HCT116 (cell line): ENCODE data around the gene NFS1. TPM values are rescaled to one million over a fixed set of nuclear protein-coding genes. Genes with fewer than 3 reads are reported as not detected.

Experiments
- ATAC-seq: fragments of 200-7000 bp; cut with Tn5 transposase; 2 replicates; pipeline ENCODE4 v1.9.1; 2020; ENCODE audit warnings: mild to moderate bottlenecking, moderate library complexity
- BruUV-seq: library from RNA; stranded (reverse); fragments of 400-500 nt; replicated peaks from 2 replicates; lab custom pipeline; 2021; lab: Mats Ljungman, UMichigan
- CTCF ChIA-PET: fragments of 300-600 bp; sonication (Branson Sonifier 250); formaldehyde crosslinking; loops from one replicate; lab custom pipeline; 2021; ENCODE audit warnings: antibody characterized with exemption; lab: Charles Lee
- POLR2A ChIA-PET: fragments of 300-600, 350-600 bp; sonication (Branson Sonifier 250); formaldehyde crosslinking; loops from one replicate; lab custom pipeline; 2021; ENCODE audit warnings: antibody characterized with exemption; lab: Charles Lee
- RAD21 ChIA-PET, 2 experiments: fragments of 300-600 bp; sonication (Branson Sonifier 250); formaldehyde crosslinking; loops; one replicate each; lab custom pipeline; 2023; ENCODE audit warnings: low total read pairs in 2 of 2; ENCODE audit not compliant: uncharacterized antibody in 2 of 2, unreplicated experiment in 2 of 2, low non-redundant PET in 1 of 2; lab: Charles Lee
- DNase-seq: peaks from one replicate; pipeline ENCODE4 v3.0.0-alpha.2; 2010; ENCODE audit warnings: low read depth, low spot score
- H2AFZ ChIP-seq: fragments of 200-600 bp; shearing (Covaris generic), sonication (generic); 2 replicates; pipeline ENCODE4 v1.6.1; 2017; ENCODE audit warnings: low read depth, mixed run types, mixed read lengths, antibody characterized with exemption, low read length; ENCODE audit not compliant: poor library complexity, severe bottlenecking
- H3K27ac ChIP-seq: 2 replicates; pipeline ENCODE4 v1.5.1; 2012; ENCODE audit warnings: low read depth, low read length
- H3K27me3 ChIP-seq: fragments of 200-600 bp; sonication (generic); 2 replicates; pipeline ENCODE4 v1.6.1; 2016; ENCODE audit warnings: mixed run types, low read length, mixed read lengths; ENCODE audit not compliant: insufficient read depth
- H3K36me3 ChIP-seq, 2 experiments: fragments of 200-500 bp in 1 of 2; fragments of 200-600 bp in 1 of 2; sonication (Bioruptor generic) in 1 of 2; sonication (generic) in 1 of 2; 2 replicates each; pipeline versions ENCODE4 v1.5.1 to v1.6.1; 2014 to 2016; ENCODE audit warnings: low read length in 2 of 2, inconsistent platforms in 1 of 2, mixed read lengths in 1 of 2, mixed run types in 1 of 2; ENCODE audit not compliant: insufficient read depth in 2 of 2, control insufficient read depth in 1 of 2
- H3K4me1 ChIP-seq, 2 experiments: fragments of 200-600 bp in 1 of 2; sonication (generic) in 1 of 2; 2 replicates each; pipeline versions ENCODE4 v1.5.1 to v1.6.1; 2012 to 2017; ENCODE audit warnings: low read length in 2 of 2, inconsistent platforms in 1 of 2, mild to moderate bottlenecking in 1 of 2, mixed read lengths in 1 of 2, mixed run types in 1 of 2, moderate library complexity in 1 of 2; ENCODE audit not compliant: insufficient read depth in 2 of 2, control insufficient read depth in 1 of 2
- H3K4me2 ChIP-seq: fragments of 200-600 bp; sonication (generic); 2 replicates; pipeline ENCODE4 v1.6.1; 2017; ENCODE audit warnings: mixed run types, low read length, mixed read lengths
- H3K4me3 ChIP-seq, 2 experiments: fragments of 200-600 bp in 1 of 2; sonication (generic) in 1 of 2; replicated peaks in 1 of 2; 2 replicates each; pipeline ENCODE4 v1.5.1; 2011 to 2016; ENCODE audit warnings: low read length in 2 of 2, control low read depth in 1 of 2, low read depth in 1 of 2, mild to moderate bottlenecking in 1 of 2, mixed read lengths in 1 of 2, mixed run types in 1 of 2
- H3K79me2 ChIP-seq: fragments of 200-600 bp; sonication (generic); 2 replicates; pipeline ENCODE4 v1.6.1; 2017; ENCODE audit warnings: mild to moderate bottlenecking, mixed run types, low read length, moderate library complexity, mixed read lengths; ENCODE audit not compliant: insufficient read depth
- H3K9ac ChIP-seq: fragments of 200-600 bp; sonication (generic); 2 replicates; pipeline ENCODE4 v1.6.1; 2016; ENCODE audit warnings: low read length, mixed read lengths
- H3K9me2 ChIP-seq: fragments of 200-600 bp; sonication (generic), shearing (Covaris generic); 2 replicates; pipeline ENCODE4 v1.6.1; 2017; ENCODE audit warnings: mixed run types, mild to moderate bottlenecking, moderate library complexity; ENCODE audit not compliant: insufficient read depth
- H3K9me3 ChIP-seq, 2 experiments: fragments of 200-500 bp in 1 of 2; fragments of 200-600 bp in 1 of 2; sonication (Bioruptor generic) in 1 of 2; sonication (generic) in 1 of 2; 2 replicates each; pipeline ENCODE4 v1.6.1; 2014 to 2017; ENCODE audit warnings: low read length in 2 of 2, mixed read lengths in 2 of 2, inconsistent platforms in 1 of 2, low read depth in 1 of 2, mild to moderate bottlenecking in 1 of 2, mixed run types in 1 of 2, moderate library complexity in 1 of 2; ENCODE audit not compliant: control insufficient read depth in 1 of 2, insufficient read depth in 1 of 2
- H4K20me1 ChIP-seq: fragments of 200-600 bp; sonication (generic), shearing (Covaris generic); 2 replicates; pipeline ENCODE4 v1.6.1; 2017; ENCODE audit warnings: mixed run types, mild to moderate bottlenecking, moderate library complexity; ENCODE audit not compliant: insufficient read depth
- CBX3 ChIP-seq: IDR thresholded peaks from 2 replicates; pipeline ENCODE4 v1.6.1; 2012; ENCODE audit warnings: low read depth
- CEBPB ChIP-seq: IDR thresholded peaks from 2 replicates; pipeline ENCODE4 v1.6.1; 2012; ENCODE audit warnings: low read depth
- CTCF ChIP-seq, 3 experiments: fragments of 200-600 bp in 1 of 3; sonication (generic) in 1 of 3; IDR thresholded peaks in 2 of 3; conservative IDR thresholded peaks in 1 of 3; 2 replicates each; pipeline ENCODE4 v1.5.1; 2012 to 2017; ENCODE audit warnings: low read depth in 2 of 3, low read length in 2 of 3, antibody characterized with exemption in 1 of 3, borderline replicate concordance in 1 of 3, control low read depth in 1 of 3, mild to moderate bottlenecking in 1 of 3, mixed read lengths in 1 of 3, mixed run types in 1 of 3, moderate library complexity in 1 of 3; ENCODE audit not compliant: insufficient read depth in 1 of 3
- ELF1 ChIP-seq: IDR thresholded peaks from 2 replicates; pipeline ENCODE4 v1.6.1; 2012; ENCODE audit warnings: low read depth, borderline replicate concordance
- EZH2 ChIP-seq: fragments of 200-600 bp; sonication (generic); IDR thresholded peaks from 2 replicates; pipeline ENCODE4 v1.6.1; 2017; ENCODE audit warnings: antibody characterized with exemption, mixed run types
- EZH2phosphoT487 ChIP-seq: fragments of 200-600 bp; IDR thresholded peaks from 2 replicates; pipeline ENCODE4 v1.6.1; 2018; ENCODE audit warnings: antibody characterized with exemption, borderline replicate concordance
- FOSL1 ChIP-seq: IDR thresholded peaks from 2 replicates; pipeline ENCODE4 v1.6.1; 2012; ENCODE audit warnings: low read depth
- POLR2AphosphoS5 ChIP-seq: IDR thresholded peaks from 2 replicates; pipeline ENCODE4 v1.6.1; 2011; ENCODE audit warnings: mild to moderate bottlenecking, low read depth, low read length, moderate library complexity
- RAD21 ChIP-seq: IDR thresholded peaks from 2 replicates; pipeline ENCODE4 v1.6.1; 2012; ENCODE audit warnings: low read depth, mild to moderate bottlenecking
- REST ChIP-seq: IDR thresholded peaks from 2 replicates; pipeline ENCODE4 v1.6.1; 2012; ENCODE audit warnings: low read depth
- SIN3A ChIP-seq: IDR thresholded peaks from 2 replicates; pipeline ENCODE4 v1.6.1; 2012; ENCODE audit warnings: low read depth
- SP1 ChIP-seq: IDR thresholded peaks from 2 replicates; pipeline ENCODE4 v1.6.1; 2012; ENCODE audit warnings: low read depth
- SRF ChIP-seq: IDR thresholded peaks from 2 replicates; pipeline ENCODE4 v1.6.1; 2012; ENCODE audit warnings: low read depth
- TCF7L2 ChIP-seq: IDR thresholded peaks from 2 replicates; pipeline ENCODE4 v1.7.0; 2011; ENCODE audit warnings: borderline replicate concordance, inconsistent platforms; ENCODE audit not compliant: insufficient read depth, insufficient read length; ENCODE audit errors: extremely low read depth
- YY1 ChIP-seq: IDR thresholded peaks from 2 replicates; pipeline ENCODE4 v1.6.1; 2011; ENCODE audit warnings: low read length, low read depth, moderate library complexity, mild to moderate bottlenecking; ENCODE audit not compliant: insufficient replicate concordance; ENCODE audit errors: extremely low read depth
- ZBTB33 ChIP-seq: IDR thresholded peaks from 2 replicates; pipeline ENCODE4 v1.6.1; 2011; ENCODE audit warnings: mild to moderate bottlenecking, low read length, moderate library complexity; ENCODE audit not compliant: insufficient replicate concordance; ENCODE audit errors: extremely low read depth
- ZFX ChIP-seq: fragments of 450-650 bp; IDR thresholded peaks from 2 replicates; pipeline ENCODE4 v1.6.1; 2017
- ZNF274 ChIP-seq: fragments of 200-500 bp; sonication (Bioruptor generic); IDR thresholded peaks from 2 replicates; pipeline ENCODE4 v1.6.1; 2014; ENCODE audit warnings: mild to moderate bottlenecking, low read depth, low read length, inconsistent platforms
- intact Hi-C: fragments of 100-400 bp; cut with micrococcal nuclease; formaldehyde crosslinking; loops from 2 replicates; pipeline ENCODE4 v1.10.0; 2022
- total RNA-seq: library from RNA; stranded (reverse); gene quantifications from one replicate; pipeline ENCODE4 v1.2.1, GENCODE V29; 2021; ENCODE audit not compliant: unreplicated experiment

The NFS1 gene
- total RNA-seq, 1 experiment from 2014 or later, result 33.9 TPM

- Histone ChIP-seq H4K20me1 (peaks cover 74% of the 10 kb centered on the region), H3K9ac (no peak overlapping the region), H3K27me3 (no peaks in the 10 kb centered on the region), H3K4me1 (no peaks in the 10 kb centered on the region), H2AFZ (no peak overlapping the region), H3K27ac (no peak overlapping the region), H3K4me3 (no peak overlapping the region), H3K9me2 (no peaks in the 10 kb centered on the region), H3K4me2 (no peak overlapping the region), H3K9me3 (no peaks in the 10 kb centered on the region)
- ChIA-PET POLR2A (no interaction called here), CTCF (no interaction called here)
- ATAC-seq (no peak), DNase-seq (no peak)
- TF ChIP-seq CEBPB, result no peak
- no peak for TF ChIP-seq RAD21
- no peak for TF ChIP-seq EZH2phosphoT487
- no peak for TF ChIP-seq CBX3
- TF ChIP-seq ZBTB33, result no peak
- TF ChIP-seq SRF, result no peak
- TF ChIP-seq YY1, result no peak
- TF ChIP-seq POLR2AphosphoS5, result no peak
- TF ChIP-seq ELF1, result no peak
- TF ChIP-seq CTCF (IDR thresholded peaks at IDR 0.05 in 2 of 3, conservative IDR thresholded peaks at IDR 0.05 in 1 of 3; ENCODE audit: borderline replicate concordance in 1 of 3, insufficient read depth in 1 of 3, low read depth in 2 of 3, low read length in 2 of 3), result no peak
- no peak for TF ChIP-seq FOSL1
- no peak for TF ChIP-seq ZFX
- TF ChIP-seq REST, result no peak
- TF ChIP-seq EZH2, result no peak
- no peak for TF ChIP-seq ZNF274
- no peak for TF ChIP-seq SP1
- no peak for TF ChIP-seq TCF7L2
- no peak for TF ChIP-seq SIN3A
- TF ChIP-seq, all 23 proteins: peak for 0
- H3K36me3 ChIP-seq, result peaks cover 14 to 54% of the 10 kb centered on the region in 2 experiments
- intact Hi-C loops, result no loop called here
- H3K79me2 ChIP-seq, result peaks cover 100% of the 10 kb centered on the region
- RAD21 ChIA-PET, result no interaction called here
- BruUV-seq, result no TSS peak
These were observed 44.7 kb downstream of the NFS1 start for GRCh38 chr20:35654415-35654814.
